Measurements from ENCODE around the gene COL27A1. TPM values are rescaled to one million over a fixed set of nuclear protein-coding genes. Genes with fewer than 3 reads are reported as not detected.

Gene COL27A1
- total RNA-seq, 1 experiment from 2014 or later: 20.1 TPM

Small RNA genes lying within 50 kb of the gene (microRNA-seq; reads per million reads assigned to microRNA genes)
- gene MIR455: 479 reads per million, percentile 77 among the genes with 10 or more reads in this experiment

Other genes with a start within 250 kb of the COL27A1 start
- 2.7 and 3.9 TPM in 2 replicates for gene AMBP, start 77.2 kb upstream of the COL27A1 start, total RNA-seq (2022)
- 52.3 and 54.0 TPM in 2 replicates for gene KIF12, start 56.2 kb upstream of the COL27A1 start, total RNA-seq (2022)
- not detected in 2 replicates for gene ORM1, start 167.6 kb downstream of the COL27A1 start, total RNA-seq (2022)
- not detected in 2 replicates for gene ORM2, start 174.3 kb downstream of the COL27A1 start, total RNA-seq (2022)
- 3.9 and 5.8 TPM in 2 replicates for gene AKNA, start 232.4 kb downstream of the COL27A1 start, total RNA-seq (2022)